GM18909 (cell line): ENCODE data around the gene COL19A1.

Experiments used
- ATAC-seq: cut with Tn5 transposase; IDR thresholded peaks from one replicate; pipeline ENCODE4 v1.9.1; 2021; ENCODE audit warnings: mild to moderate bottlenecking; ENCODE audit not compliant: unreplicated experiment, poor library complexity

Gene COL19A1

GRCh38 chr6:70198785-70199184 is 332.4 kb downstream of the COL19A1 start:
- no peak for ATAC-seq

GRCh38 chr6:70208235-70208790 is 342.0 kb downstream of the COL19A1 start:
- ATAC-seq = no peak

GRCh38 chr6:70210462-70210861 is 344.1 kb downstream of the COL19A1 start:
- no peak for ATAC-seq

GRCh38 chr6:70215460-70216108 is 349.2 kb downstream of the COL19A1 start:
- ATAC-seq = no peak

- no peak for ATAC-seq
These were observed 350.4 kb downstream of the COL19A1 start for GRCh38 chr6:70216767-70217166.

GRCh38 chr6:70219943-70220613 is 353.7 kb downstream of the COL19A1 start:
- ATAC-seq = no peak

- no peak for ATAC-seq
These were observed 354.8 kb downstream of the COL19A1 start for GRCh38 chr6:70221025-70221714.

- ATAC-seq = no peak
These were observed 355.5 kb downstream of the COL19A1 start for GRCh38 chr6:70221715-70222438.

- ATAC-seq = no peak
These were observed 356.0 kb downstream of the COL19A1 start for GRCh38 chr6:70222439-70222749.

GRCh38 chr6:70225055-70225454 is 358.7 kb downstream of the COL19A1 start:
- ATAC-seq = no peak

- no peak for ATAC-seq
These were observed 365.0 kb downstream of the COL19A1 start for GRCh38 chr6:70231311-70231710.

- ATAC-seq = no peak
These were observed 368.3 kb downstream of the COL19A1 start for GRCh38 chr6:70234561-70235236.

GRCh38 chr6:70236343-70236742 is 370.0 kb downstream of the COL19A1 start:
- ATAC-seq = no peak

- ATAC-seq = no peak
These were observed 374.7 kb downstream of the COL19A1 start for GRCh38 chr6:70241031-70241430.

- no peak for ATAC-seq
These were observed 375.6 kb downstream of the COL19A1 start for GRCh38 chr6:70241991-70242420.

- no peak for ATAC-seq
These were observed 379.8 kb downstream of the COL19A1 start for GRCh38 chr6:70246118-70246517.

- ATAC-seq = no peak
These were observed 386.2 kb downstream of the COL19A1 start for GRCh38 chr6:70252604-70253003.

- ATAC-seq = no peak
These were observed 387.6 kb downstream of the COL19A1 start for GRCh38 chr6:70253923-70254322.

GRCh38 chr6:70254784-70255183 is 388.4 kb downstream of the COL19A1 start:
- ATAC-seq = no peak

GRCh38 chr6:70257768-70258273 is 391.5 kb downstream of the COL19A1 start:
- ATAC-seq = no peak
